Adrenal gland (tissue), 12 donors: Measurements from ENCODE around the gene ARL6. TPM values are rescaled to one million over a fixed set of nuclear protein-coding genes. Genes with fewer than 3 reads are reported as not detected.
"Not testable (repeated sequence)": the region's sequence is repeated elsewhere in the genome, so short reads cannot be mapped to it uniquely, and the experiment has no call there.

ENCODE experiments used
- DNase-seq, 7 donors: peaks; one replicate each; pipeline ENCODE4 v3.0.0-alpha.2; 2019 to 2020
- H3K27ac ChIP-seq, 5 donors: fragments of 200-600 bp; sonication (generic) in 4 of 5; 1 replicate in 3 of 5; 2 replicates in 2 of 5; pipeline versions ENCODE4 v1.5.1 to v1.8.0; 2016 to 2020; ENCODE audit warnings: mild to moderate bottlenecking in 1 of 5
- H3K27me3 ChIP-seq: fragments of 200-600 bp; 2 replicates; pipeline ENCODE4 v1.8.0; 2021
- H3K36me3 ChIP-seq, 2 donors: fragments of 200-600 bp; replicated peaks in 1 of 2; 1 replicate in 1 of 2; 2 replicates in 1 of 2; pipeline versions ENCODE4 v1.5.1 to v1.8.0; 2018 to 2022
- H3K4me1 ChIP-seq, 2 donors: fragments of 200-600 bp; replicated peaks in 1 of 2; 1 replicate in 1 of 2; 2 replicates in 1 of 2; pipeline versions ENCODE4 v1.5.1 to v1.8.0; 2018 to 2021
- H3K4me3 ChIP-seq, 4 donors: fragments of 200-600 bp; sonication (generic) in 3 of 4; one replicate each; pipeline ENCODE4 v1.5.1; 2016 to 2018
- H3K9me3 ChIP-seq, 3 donors: fragments of 200-600 bp; sonication (generic) in 1 of 3; replicated peaks in 1 of 3; 1 replicate in 2 of 3; 2 replicates in 1 of 3; pipeline versions ENCODE4 v1.5.1 to v1.8.0; 2016 to 2021
- POLR2A ChIP-seq, 2 donors: fragments of 450-650 bp; IDR thresholded peaks; one replicate each; pipeline ENCODE4 v1.6.1; 2017; ENCODE audit warnings: antibody characterized with exemption in 2 of 2, mild to moderate bottlenecking in 2 of 2, moderate library complexity in 1 of 2
- WGBS, 4 donors: extraction: QIAGEN DNeasy Blood & Tissue Kit in 2 of 4; methylation state at CpG; one replicate each; pipeline versions ENCODE4 v1.1.5 to v1.1.7; 2013 to 2017; 5-methylcytosine and 5-hydroxymethylcytosine counted together
- intact Hi-C, 2 donors: fragments of 100-400 bp; cut with DNase I; formaldehyde crosslinking; loops; one replicate each; pipeline versions ENCODE4 v1.14.1 to v1.15.0; 2022 to 2023
- polyA plus RNA-seq, 3 donors: library from polyadenylated mRNA; stranded (reverse); fragments of 200-250 nt in 2 of 3; fragments of 350-450 nt in 1 of 3; fragmentation: Illumina TruSeq in 1 of 3; extraction: RNeasy Lipid Tissue Mini Kit (QIAGEN cat#74804) in 1 of 3; gene quantifications; one replicate each; pipeline ENCODE4 v1.2.3, GENCODE V29; 2013 to 2014
- total RNA-seq, 9 donors: library from RNA; depleted of rRNA in 4 of 9; stranded (reverse); fragments of >200 nt in 4 of 9; fragments of 120-200 nt in 1 of 9; fragmentation: NEBNext Ultra II Directional in 1 of 9; extraction: Animal tissue kit (Norgen Biotek cat#: 25700) in 1 of 9; gene quantifications; one replicate each; pipeline versions ENCODE4 v1.1.0 to v1.2.4, GENCODE V29; 2013 to 2023
- TF ChIP-seq, protein P1 (sequence below), 6 experiments: fragments of 450-650 bp in 4 of 6; fragments of 200-600 bp in 2 of 6; sonication (generic) in 1 of 6; IDR thresholded peaks; 1 replicate in 5 of 6; 2 replicates in 1 of 6; pipeline versions ENCODE4 v1.5.1 to v1.8.0; 2016 to 2021; ENCODE audit warnings: antibody characterized with exemption in 6 of 6, mild to moderate bottlenecking in 2 of 6, moderate library complexity in 1 of 6
- donor health status: healthy with polysubstance abuse.
- donor health status: Bipolar disorder and iron deficiency.
- donor health status: DM: yes; HTN: yes; CAD: no.
- donor health status: DM: no; HTN: no; CAD: no.
- donor health status: DM: no; HTN: no; CAD: no.
- donor health status: DM: yes; HTN: yes; CAD: no.

ARL6 gene
- total and polyA plus RNA-seq, 12 donors = 3.1 to 9.9 (median 6.9) TPM

DNA sequence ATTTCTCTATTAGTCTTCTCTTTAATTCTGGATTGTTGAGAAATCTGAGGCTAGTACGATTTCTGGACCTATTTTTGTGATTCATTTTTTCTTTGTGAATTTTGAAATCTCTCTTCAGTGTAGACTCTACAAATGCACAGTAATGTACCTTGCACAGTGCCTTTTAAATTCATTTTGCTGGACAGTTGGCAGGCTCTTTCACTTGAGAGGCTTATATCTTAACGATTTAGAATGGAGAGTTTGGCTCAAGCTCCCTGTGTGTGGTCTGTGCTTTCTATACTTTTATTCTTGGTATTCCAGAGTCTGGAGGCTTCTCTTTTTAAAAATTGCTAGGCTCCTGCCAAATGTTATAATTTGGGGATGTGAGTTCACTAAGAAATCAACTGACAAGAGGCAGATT is 66.1 kb downstream of the ARL6 start:
- Histone ChIP-seq H3K27ac (no peak overlapping the region), H3K36me3 (no peaks in the 10 kb centered on the region), H3K9me3 (no peaks in the 10 kb centered on the region), H3K27me3 (no peaks in the 10 kb centered on the region), H3K4me1 (no peaks in the 10 kb centered on the region), H3K4me3 (no peak overlapping the region)
- no peak for TF ChIP-seq POLR2A (IDR thresholded peaks at IDR 0.05)
- TF ChIP-seq, protein P1, sequence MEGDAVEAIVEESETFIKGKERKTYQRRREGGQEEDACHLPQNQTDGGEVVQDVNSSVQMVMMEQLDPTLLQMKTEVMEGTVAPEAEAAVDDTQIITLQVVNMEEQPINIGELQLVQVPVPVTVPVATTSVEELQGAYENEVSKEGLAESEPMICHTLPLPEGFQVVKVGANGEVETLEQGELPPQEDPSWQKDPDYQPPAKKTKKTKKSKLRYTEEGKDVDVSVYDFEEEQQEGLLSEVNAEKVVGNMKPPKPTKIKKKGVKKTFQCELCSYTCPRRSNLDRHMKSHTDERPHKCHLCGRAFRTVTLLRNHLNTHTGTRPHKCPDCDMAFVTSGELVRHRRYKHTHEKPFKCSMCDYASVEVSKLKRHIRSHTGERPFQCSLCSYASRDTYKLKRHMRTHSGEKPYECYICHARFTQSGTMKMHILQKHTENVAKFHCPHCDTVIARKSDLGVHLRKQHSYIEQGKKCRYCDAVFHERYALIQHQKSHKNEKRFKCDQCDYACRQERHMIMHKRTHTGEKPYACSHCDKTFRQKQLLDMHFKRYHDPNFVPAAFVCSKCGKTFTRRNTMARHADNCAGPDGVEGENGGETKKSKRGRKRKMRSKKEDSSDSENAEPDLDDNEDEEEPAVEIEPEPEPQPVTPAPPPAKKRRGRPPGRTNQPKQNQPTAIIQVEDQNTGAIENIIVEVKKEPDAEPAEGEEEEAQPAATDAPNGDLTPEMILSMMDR (IDR thresholded peaks at IDR 0.05) = no peak
- DNase-seq = no peak
- intact Hi-C loops = no loop called here
- WGBS, 4 donors = 53 to 70% (median 60%) methylated on average over 2 of the region's 2 CpGs

DNA sequence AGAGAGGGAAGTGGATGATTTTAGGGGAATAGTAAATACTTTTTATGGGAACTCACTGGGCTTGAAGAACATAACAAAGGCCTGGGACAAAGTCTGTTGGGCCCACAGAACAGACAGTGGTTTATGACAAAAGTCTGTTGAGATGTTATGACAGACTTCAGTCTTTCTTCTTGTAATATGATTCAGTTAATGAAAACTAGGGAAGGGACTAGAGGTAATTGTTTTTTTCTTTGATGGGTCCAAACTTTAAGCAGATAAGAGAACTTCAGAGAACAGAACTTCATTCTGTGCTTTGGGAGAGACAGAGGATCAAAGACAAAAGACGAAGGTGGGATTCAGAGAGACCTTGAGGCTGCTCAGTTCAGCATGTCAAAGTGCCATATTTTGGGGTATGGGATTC is 66.6 kb downstream of the ARL6 start:
- Histone ChIP-seq H3K9me3 (no peaks in the 10 kb centered on the region), H3K4me1 (no peaks in the 10 kb centered on the region), H3K27ac (no peak overlapping the region), H3K4me3 (no peak overlapping the region), H3K27me3 (no peaks in the 10 kb centered on the region), H3K36me3 (no peaks in the 10 kb centered on the region)
- DNase-seq = no peak
- intact Hi-C loops = no loop called here
- WGBS, 4 donors = 88 to 100% (median 95%) methylated on average over 1 of the region's 1 CpG
- TF ChIP-seq POLR2A (IDR thresholded peaks at IDR 0.05) = no peak
- TF ChIP-seq, protein P1 (IDR thresholded peaks at IDR 0.05) = no peak

DNA sequence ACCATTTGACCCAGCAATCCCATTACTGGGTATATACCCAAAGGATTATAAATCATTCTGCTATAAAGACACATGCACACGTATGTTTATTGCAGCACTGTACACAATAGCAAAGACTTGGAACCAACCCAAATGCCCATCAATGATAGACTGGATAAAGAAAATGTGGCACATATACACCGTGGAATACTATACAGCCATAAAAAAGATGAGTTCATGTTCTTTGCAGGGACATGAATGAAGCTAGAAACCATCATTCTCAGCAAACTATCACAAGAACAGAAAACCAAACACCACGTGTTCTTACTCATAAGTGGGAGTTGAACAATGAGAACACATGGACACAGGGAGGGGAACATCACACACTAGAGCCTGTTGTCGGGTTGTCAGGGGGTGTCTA is 68.6 kb downstream of the ARL6 start:
- H3K9me3 ChIP-seq, intact Hi-C loops, H3K4me3 ChIP-seq, H3K4me1 ChIP-seq, H3K27me3 ChIP-seq, H3K27ac ChIP-seq, H3K36me3 ChIP-seq, DNase-seq: not testable (repeated sequence)
- 88 to 98% (median 95%) methylated on average over 4 of the region's 4 CpGs for WGBS, 4 donors

DNA sequence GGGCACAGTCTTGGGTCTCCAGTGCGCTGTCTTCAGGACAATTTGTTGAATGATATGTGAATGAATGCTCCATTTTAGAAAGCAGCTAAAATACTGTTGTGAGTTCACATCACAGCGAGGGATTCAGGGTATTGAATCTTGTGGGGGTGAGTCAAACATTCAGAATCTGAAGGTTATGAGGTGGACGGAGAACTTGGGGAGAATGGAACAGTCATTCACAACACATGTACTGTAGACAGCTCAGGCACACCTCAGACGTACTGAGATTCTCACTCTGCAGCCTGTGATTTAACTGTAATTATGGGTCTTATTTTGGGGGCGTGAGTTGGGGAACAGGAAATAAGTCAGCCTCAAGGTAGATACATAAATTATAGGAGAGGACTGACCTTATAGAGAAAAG is 71.2 kb downstream of the ARL6 start:
- TF ChIP-seq, protein P1 (IDR thresholded peaks at IDR 0.05) = no peak
- no peak for TF ChIP-seq POLR2A (IDR thresholded peaks at IDR 0.05)

DNA sequence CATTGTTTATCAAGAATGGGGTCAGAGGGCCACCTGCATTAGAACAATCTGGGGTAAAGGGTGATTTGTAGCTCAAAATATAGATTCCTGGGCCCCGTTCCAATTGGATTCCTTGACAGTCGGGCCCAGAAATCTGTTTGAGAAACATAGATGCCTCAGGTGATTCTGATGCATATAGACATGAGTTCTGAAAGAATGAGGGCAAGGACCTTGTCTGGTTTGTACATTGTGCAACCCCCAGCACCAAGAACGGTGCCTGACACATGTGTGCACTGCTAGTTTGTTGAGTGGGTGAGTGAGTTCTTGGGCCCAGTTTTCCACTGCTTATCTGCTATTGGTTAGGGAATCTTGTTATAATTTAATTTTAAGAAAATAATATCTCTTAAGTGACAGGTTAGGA is 73.8 kb downstream of the ARL6 start:
- no peak overlapping the region for H3K4me3 ChIP-seq
- H3K36me3 ChIP-seq = no peaks in the 10 kb centered on the region
- no peak for DNase-seq
- H3K9me3 ChIP-seq = no peaks in the 10 kb centered on the region
- WGBS, 4 donors = 72 to 77% (median 75%) methylated on average over 3 of the region's 3 CpGs
- TF ChIP-seq, protein P1 (IDR thresholded peaks at IDR 0.05) = no peak
- no peak for TF ChIP-seq POLR2A (IDR thresholded peaks at IDR 0.05)
- peaks cover 0 to 11% of the 10 kb centered on the region in 2 donors for H3K4me1 ChIP-seq
- H3K27ac ChIP-seq = no peak overlapping the region
- H3K27me3 ChIP-seq = no peaks in the 10 kb centered on the region
- intact Hi-C loops = no loop called here

More for the DNA sequence above, 71.2 kb downstream of the ARL6 start:
- intact Hi-C loops = no loop called here
- no peaks in the 10 kb centered on the region for H3K27me3 ChIP-seq
- no peaks in the 10 kb centered on the region for H3K9me3 ChIP-seq
- no peaks in the 10 kb centered on the region for H3K36me3 ChIP-seq
- no peak overlapping the region for H3K27ac ChIP-seq
- peaks cover 0 to 11% of the 10 kb centered on the region in 2 donors for H3K4me1 ChIP-seq
- H3K4me3 ChIP-seq = no peak overlapping the region
- 88 to 91% (median 90%) methylated on average over 5 of the region's 5 CpGs for WGBS, 4 donors
- DNase-seq = no peak
